Inflammatory macrophage (primary cell): ENCODE results near the gene GCM1.
"Not testable (repeated sequence)": the region's sequence is repeated elsewhere in the genome, so short reads cannot be mapped to it uniquely, and the experiment has no call there.

ENCODE experiments used
- DNase-seq, 2 donors: peaks; one replicate each; pipeline ENCODE4 v3.0.0-alpha.2; 2020 to 2022
- total RNA-seq, 18 experiments: gene quantifications; one replicate each; lab custom pipeline; 2026; ENCODE audit warnings: mixed read lengths in 6 of 18, inconsistent platforms in 2 of 18; lab: John Stamatoyannopoulos, UW

The GCM1 gene, protein sequence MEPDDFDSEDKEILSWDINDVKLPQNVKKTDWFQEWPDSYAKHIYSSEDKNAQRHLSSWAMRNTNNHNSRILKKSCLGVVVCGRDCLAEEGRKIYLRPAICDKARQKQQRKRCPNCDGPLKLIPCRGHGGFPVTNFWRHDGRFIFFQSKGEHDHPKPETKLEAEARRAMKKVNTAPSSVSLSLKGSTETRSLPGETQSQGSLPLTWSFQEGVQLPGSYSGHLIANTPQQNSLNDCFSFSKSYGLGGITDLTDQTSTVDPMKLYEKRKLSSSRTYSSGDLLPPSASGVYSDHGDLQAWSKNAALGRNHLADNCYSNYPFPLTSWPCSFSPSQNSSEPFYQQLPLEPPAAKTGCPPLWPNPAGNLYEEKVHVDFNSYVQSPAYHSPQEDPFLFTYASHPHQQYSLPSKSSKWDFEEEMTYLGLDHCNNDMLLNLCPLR
- total RNA-seq, result 0 to 0.12 (median 0) reads per million in 18 experiments

GRCh38 chr6:53148684-53149083 lies at the start of gene GCM1:
Gene GCM1, minus strand, starts transcription at chr6:53148841. Its CDS starts 3,209 bp downstream, at chr6:53145632.
- DNase-seq, result no peak

- DNase-seq, result no peak
Measured at GRCh38 chr6:53197553-53197952, 48.9 kb upstream of the GCM1 start.

- no peak for DNase-seq
Measured at GRCh38 chr6:53195048-53195447, 46.4 kb upstream of the GCM1 start.

DNA sequence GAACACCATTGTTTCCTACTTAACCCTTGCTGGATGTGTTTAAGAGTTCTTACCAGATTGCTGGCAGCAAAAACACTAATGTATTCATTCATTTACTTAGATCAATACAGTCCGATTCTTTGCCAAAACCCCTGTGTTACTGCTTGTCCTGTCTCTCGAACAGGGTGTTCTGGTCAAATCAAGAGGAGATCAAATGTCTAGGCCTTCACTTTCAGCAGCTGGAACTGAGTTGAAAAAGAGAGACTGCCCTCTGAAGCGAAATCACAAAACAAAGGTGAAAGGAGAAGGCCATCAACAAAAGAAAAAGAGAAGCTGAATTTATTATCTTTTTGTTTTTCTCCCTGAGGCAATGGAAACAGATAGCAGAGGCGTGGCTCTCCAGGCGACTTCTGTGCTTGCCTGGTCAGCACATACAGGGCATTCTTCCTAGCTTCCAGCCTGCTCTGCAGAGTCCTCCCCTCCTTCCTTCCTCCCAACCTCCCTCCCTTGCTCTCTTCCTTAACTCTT lies 44.1 kb upstream of the GCM1 start:
- DNase-seq, result no peak

DNA sequence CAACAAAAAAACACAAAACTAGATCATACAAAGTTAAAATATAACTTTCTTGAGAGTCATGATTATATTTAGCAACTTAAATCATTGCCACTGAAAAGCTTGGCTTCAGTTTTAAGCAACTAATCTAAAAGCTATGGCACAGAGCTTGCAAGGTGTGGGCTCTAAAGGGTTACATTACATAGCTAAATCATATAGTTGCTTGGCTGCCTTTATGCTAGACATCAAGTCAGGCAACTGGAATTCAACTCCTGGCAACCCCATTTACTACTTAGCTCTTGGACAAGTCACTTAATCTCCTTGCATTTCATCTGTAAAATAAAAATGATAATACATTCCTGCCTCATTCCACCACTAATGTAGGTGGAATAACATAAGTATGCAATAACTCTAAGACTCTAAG lies 40.9 kb upstream of the GCM1 start:
- DNase-seq, result no peak

GRCh38 chr6:53188833-53189232 lies 40.2 kb upstream of the GCM1 start:
- no peak for DNase-seq

- DNase-seq, result no peak
Measured at GRCh38 chr6:53180678-53181077, 32.0 kb upstream of the GCM1 start.

- no peak for DNase-seq
Measured at GRCh38 chr6:53179961-53180651, 31.5 kb upstream of the GCM1 start.

DNA sequence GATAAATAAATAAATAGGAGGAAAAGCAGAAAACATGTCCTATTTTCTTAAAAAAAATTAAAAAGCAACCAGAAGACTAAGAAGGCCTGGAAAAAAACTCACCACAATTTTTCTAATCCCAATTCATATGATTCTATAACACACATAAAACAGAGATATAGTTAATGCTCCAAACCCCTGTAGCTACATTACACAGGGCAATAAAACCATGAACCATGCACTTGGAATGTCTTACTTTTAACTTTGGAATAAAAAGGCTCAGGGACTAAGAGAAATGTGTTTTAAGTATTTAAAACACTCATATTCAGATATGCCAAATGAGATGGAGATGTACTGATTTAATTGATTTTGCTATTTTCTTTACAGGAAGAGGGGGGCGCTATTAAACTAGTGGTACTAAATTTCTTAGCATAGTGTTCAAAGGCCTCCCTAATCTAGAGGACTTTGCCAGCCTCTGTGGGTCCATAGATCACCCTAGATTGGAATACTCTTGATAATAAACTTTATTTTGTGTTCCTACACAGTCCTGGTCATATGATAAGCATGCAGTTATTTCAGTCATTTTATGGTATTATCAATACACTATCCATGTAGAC lies 30.3 kb upstream of the GCM1 start:
- no peak for DNase-seq

- no peak for DNase-seq
Measured at GRCh38 chr6:53175027-53175426, 26.4 kb upstream of the GCM1 start.

DNA sequence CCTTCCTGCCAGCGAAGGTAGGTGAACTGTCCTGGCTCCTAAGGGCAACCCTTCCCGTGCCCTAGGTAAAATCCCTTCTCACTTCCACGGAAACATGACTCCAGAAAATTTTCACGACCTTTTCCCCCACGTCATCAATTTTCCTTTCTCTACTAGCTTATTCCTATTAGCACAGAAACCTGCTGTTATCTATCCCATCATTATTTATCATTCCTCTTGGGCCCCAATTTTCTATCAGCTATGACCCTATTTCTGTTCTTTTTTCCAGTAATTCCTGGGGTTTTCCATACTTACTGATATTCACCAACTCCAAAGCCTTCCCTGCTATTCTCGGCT lies 23.8 kb upstream of the GCM1 start:
- DNase-seq, result no peak

DNA sequence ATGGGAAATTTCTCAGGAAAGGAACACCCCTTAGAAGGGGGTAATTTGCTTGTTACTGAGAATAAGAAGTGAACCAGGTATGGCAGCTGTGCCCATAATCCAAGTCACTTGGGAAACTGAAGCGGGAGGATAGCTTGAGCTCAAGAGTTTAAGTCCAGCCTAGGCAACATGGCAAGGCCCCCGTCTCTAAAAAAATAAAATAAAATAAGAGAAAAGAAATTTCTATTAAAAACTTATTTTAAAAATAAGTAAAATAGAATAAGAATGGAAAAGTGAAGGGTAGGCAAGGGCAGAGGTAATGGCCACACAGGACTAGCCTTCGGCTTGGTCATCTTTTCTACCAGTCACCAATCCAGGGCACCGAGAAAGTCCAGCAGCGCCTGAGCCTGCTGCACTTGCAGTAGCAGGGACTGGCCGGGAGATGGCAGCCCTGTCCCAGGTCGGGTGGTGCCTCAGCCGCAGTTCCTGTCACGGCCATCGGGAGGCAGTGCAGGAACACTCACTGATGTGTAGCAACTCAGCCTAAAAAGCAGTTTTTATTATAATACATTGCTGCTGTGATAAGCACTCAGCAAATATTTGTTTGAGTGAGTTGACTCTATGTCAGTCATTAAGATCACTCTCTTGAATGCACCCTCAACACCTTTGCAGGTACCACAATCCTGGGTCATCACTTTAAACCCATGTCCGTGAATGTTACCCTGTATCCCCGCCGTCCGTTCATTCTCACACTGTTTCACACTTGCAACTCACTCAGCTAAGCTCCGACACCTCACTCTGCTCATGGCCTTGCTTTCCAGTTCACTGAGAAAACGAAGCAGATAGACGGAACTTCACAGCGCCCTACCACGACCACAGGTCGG lies 23.2 kb upstream of the GCM1 start:
- DNase-seq, result peak; percentile 87

DNA sequence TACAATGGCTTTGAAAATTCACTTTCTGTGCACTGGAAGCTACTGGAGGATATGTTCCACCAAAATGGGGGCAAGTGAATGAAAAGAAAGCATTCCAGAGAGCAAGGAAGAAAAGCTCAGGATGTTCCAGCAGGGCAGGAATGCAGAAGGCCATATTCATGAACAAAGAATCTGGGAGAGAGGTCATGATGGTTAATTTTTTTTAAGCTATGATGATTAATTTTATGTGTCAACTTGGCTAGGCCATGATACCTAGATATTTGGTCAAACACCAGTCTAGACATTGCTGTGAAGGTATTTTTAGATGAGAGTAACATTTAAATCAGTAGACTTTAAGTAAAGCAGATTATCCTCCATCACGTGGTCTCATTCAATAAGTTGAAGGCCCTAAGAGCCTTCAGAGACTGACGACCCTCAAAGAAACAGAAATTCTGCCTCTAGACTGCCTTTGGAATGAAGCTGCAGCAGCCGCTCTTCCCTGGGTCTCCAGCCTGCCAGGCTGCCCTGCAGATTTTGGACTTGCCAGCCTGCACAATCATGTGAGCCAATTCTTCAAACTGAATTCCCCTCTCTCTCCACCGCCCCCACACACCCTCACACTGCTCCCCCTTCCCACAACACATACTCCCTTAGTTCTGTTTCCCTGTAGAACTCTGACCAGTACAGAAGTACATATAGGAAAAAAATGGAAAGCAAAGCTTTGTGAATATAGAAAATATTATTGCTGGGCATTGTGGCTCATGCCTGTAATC lies 20.1 kb upstream of the GCM1 start:
- peak in 1 of 2 donors; percentile 48 for DNase-seq

DNA sequence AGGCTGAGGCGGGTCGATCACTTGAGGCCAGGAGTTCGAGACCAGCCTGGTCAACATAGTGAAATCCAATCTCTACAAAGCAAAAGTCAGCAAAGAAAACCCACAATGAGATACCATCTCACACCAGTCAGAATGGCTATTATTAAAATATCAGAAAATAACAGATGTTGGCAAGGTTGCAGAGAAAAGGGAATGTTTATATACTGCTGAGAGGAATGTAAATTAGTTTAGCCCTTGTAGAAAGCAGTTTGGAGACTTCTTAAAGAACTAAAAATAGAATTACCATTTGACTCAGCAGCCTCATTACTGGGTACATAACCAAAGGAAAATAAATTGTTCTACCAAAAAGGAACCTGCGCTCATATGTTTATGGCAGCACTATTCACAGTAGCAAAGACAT lies 16.7 kb upstream of the GCM1 start:
- no peak for DNase-seq

DNA sequence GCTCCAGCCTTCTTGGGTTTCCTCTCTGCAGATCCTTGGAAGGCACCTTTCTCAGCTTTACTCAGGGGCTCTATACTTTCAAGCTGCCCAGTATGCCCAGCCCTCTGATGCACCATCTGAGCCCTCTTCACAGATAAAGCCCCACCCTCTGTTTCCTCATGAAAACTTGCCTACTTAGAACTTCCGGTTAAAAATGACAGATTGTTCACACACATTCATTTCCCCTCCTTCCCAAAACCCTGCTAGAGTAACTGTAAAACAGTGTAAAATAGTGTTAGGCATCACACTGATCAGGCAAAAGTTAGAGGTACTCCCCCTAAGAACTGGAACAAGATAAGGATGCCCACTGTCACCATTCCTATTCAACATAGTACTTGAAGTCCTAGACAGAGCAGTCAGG lies 14.0 kb upstream of the GCM1 start:
- peak; percentile 8 to 56 for DNase-seq

GRCh38 chr6:53161481-53162009 lies 12.9 kb upstream of the GCM1 start:
- no peak for DNase-seq

DNA sequence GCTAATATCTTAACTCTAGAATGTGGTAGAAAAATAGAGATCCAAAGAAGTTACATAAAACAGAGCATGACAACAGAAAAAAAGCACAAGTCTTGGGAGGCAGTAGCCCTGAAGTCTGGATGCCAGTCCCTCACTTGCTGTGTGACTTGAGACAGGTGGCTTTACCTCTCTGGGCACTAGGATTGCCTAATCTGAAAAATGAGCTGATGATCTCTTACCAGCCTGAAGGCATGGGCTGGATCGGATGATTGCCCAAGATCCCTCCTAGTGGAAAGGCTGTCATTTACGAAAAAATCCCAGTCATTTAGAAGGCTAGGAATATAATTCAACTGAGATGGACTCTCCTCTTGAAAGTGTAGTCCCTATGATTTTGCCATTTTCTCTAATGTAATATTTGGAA lies 10.9 kb upstream of the GCM1 start:
- DNase-seq, result no peak

DNA sequence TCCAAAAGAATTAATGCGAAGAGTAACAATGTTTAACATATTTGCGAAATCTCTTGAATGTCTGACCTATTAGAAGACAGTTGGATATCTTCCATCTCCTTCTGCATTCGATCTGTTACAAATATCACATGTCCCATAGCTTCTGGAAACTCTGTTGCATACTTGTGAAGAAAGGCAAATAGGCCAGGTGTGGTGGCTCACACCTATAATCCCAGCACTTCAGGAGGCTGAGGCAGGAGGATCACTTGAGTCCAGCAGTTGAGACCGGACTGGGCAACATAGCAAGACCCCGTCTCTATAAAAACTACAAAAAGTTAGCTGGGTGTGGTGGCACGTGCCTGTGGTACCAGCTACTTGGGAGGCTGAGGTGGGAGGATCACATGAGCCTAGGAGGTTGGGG lies 9.4 kb upstream of the GCM1 start:
- not testable (repeated sequence) for DNase-seq

DNA sequence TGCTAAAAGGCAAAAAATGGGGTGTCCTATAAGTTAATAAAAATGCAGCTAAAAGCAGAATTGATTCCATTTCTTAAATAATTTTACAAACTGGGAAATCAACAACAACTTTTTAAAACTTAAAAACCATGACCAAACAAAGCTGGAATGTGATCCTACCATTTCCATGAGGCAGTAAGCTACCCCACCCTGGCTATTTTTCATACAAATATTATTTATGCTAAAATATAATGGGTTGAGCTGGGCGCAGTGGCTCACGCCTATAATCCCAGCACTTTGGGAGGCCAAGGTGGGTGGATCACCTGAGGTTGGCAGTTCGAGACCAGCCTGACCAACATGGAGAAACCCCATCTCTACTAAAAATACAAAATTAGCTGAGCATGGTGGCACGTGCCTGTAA lies 6.6 kb upstream of the GCM1 start:
- DNase-seq, result not testable (repeated sequence)

GRCh38 chr6:53154794-53155193 lies 6.2 kb upstream of the GCM1 start:
- DNase-seq, result no peak

DNA sequence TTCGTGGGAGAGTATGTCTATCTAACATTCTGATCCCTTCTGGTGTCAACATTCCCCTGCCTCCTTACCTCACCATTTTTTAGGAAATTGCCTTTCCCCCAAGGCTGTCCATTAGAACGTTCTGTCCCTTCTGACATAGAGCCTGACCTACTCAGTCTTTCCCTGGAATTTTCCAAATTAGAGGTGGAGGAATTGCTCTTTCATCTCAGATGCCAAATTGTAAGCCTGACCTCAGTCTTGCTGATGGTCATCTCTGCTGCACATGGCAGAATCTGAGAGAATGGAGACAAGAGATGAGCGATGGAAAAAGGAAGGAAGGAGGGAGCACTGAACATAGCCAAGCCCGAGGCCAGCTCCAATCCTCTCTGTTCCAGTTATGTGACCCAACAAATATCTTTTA lies 5.4 kb upstream of the GCM1 start:
- DNase-seq, result no peak

DNA sequence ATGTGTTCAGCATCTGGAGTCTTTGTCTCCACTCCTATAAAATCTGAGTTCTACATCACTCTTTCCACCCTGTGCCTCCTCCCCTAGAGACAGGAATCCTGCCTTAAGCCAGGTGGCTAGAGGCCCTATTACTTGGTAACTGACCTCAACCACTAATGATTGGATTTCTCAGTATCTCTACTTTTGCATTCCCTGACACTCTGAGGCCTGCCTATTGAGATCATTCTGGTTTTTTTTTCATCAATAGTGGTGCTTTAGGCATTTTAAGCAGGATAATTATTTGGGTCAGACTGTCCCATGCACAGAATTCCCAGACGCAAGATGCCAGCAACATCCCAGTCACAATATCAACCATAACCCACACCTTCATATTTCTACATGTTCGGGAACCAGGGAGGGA lies 3.9 kb upstream of the GCM1 start:
- DNase-seq, result no peak
